DOHH2 (cell line): Measurements from ENCODE around the gene HOXD9.

Source experiments
- EZH2phosphoT487 ChIP-seq: fragments of 200-600 bp; sonication (generic); IDR thresholded peaks from 2 replicates; pipeline ENCODE4 v1.6.1; 2017; ENCODE audit warnings: borderline replicate concordance, mild to moderate bottlenecking, antibody characterized with exemption, low read length, moderate library complexity, mixed read lengths
- TF ChIP-seq, protein P1 (sequence below): fragments of 200-600 bp; sonication (generic); IDR thresholded peaks from one replicate; pipeline ENCODE4 v1.5.1; 2014; ENCODE audit warnings: antibody characterized with exemption, mild to moderate bottlenecking, low read depth, low read length; ENCODE audit not compliant: poor library complexity, severe bottlenecking

DNA sequence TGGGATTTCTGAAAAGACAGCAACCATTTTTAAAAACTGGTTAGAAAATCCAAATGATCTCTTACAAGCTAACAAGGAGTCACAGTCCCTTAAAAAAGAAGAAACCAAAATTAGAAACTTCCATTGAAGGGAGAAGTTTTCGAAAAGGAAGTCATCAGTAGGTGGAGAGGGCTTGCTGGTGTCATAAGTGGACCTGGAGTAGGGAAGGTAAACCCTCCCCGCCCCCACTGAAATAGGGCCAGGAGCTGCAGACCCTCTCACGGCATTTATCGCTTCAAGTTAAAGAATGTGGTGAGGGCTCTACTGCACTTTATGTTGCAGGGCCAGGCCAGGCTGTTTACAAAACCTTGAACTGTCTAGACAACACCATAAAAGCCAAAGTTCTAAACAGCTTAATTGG is 12.6 kb upstream of the HOXD9 start:
- TF ChIP-seq, protein P1, sequence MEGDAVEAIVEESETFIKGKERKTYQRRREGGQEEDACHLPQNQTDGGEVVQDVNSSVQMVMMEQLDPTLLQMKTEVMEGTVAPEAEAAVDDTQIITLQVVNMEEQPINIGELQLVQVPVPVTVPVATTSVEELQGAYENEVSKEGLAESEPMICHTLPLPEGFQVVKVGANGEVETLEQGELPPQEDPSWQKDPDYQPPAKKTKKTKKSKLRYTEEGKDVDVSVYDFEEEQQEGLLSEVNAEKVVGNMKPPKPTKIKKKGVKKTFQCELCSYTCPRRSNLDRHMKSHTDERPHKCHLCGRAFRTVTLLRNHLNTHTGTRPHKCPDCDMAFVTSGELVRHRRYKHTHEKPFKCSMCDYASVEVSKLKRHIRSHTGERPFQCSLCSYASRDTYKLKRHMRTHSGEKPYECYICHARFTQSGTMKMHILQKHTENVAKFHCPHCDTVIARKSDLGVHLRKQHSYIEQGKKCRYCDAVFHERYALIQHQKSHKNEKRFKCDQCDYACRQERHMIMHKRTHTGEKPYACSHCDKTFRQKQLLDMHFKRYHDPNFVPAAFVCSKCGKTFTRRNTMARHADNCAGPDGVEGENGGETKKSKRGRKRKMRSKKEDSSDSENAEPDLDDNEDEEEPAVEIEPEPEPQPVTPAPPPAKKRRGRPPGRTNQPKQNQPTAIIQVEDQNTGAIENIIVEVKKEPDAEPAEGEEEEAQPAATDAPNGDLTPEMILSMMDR = no peak
- TF ChIP-seq EZH2phosphoT487 = no peak
